HL-60 (cell line): ENCODE results near the gene GPRASP3.

Experiments
- POLR2AphosphoS5 ChIP-seq: IDR thresholded peaks from 2 replicates; pipeline ENCODE4 v1.6.1; 2012; ENCODE audit warnings: low read depth
- TF ChIP-seq, protein P1 (sequence below): IDR thresholded peaks from one replicate; pipeline ENCODE4 v1.5.1; 2011; ENCODE audit warnings: low read length, control low read depth, inconsistent platforms; ENCODE audit not compliant: insufficient read depth

DNA sequence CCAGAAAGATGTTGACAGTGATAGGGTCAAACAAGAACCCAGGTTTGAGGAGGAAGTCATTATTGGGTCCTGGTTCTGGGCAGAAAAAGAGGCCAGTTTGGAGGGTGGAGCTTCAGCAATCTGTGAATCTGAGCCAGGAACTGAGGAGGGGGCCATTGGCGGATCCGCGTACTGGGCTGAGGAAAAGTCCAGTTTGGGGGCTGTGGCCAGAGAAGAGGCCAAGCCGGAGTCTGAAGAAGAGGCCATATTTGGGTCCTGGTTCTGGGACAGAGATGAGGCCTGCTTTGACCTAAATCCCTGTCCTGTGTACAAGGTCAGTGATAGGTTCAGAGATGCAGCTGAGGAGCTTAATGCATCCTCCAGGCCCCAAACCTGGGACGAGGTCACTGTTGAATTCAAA is 4.6 kb upstream of the GPRASP3 start:
- TF ChIP-seq, protein P1, sequence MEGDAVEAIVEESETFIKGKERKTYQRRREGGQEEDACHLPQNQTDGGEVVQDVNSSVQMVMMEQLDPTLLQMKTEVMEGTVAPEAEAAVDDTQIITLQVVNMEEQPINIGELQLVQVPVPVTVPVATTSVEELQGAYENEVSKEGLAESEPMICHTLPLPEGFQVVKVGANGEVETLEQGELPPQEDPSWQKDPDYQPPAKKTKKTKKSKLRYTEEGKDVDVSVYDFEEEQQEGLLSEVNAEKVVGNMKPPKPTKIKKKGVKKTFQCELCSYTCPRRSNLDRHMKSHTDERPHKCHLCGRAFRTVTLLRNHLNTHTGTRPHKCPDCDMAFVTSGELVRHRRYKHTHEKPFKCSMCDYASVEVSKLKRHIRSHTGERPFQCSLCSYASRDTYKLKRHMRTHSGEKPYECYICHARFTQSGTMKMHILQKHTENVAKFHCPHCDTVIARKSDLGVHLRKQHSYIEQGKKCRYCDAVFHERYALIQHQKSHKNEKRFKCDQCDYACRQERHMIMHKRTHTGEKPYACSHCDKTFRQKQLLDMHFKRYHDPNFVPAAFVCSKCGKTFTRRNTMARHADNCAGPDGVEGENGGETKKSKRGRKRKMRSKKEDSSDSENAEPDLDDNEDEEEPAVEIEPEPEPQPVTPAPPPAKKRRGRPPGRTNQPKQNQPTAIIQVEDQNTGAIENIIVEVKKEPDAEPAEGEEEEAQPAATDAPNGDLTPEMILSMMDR, result no peak
- no peak for TF ChIP-seq POLR2AphosphoS5
